Measurements from ENCODE around the gene ASCL4. TPM values are rescaled to one million over a fixed set of nuclear protein-coding genes. Genes with fewer than 3 reads are reported as not detected.

Gene ASCL4
- total and polyA plus RNA-seq, 2 of the 4 experiments (the other 2 are of a cell fraction) = not detected

DNA sequence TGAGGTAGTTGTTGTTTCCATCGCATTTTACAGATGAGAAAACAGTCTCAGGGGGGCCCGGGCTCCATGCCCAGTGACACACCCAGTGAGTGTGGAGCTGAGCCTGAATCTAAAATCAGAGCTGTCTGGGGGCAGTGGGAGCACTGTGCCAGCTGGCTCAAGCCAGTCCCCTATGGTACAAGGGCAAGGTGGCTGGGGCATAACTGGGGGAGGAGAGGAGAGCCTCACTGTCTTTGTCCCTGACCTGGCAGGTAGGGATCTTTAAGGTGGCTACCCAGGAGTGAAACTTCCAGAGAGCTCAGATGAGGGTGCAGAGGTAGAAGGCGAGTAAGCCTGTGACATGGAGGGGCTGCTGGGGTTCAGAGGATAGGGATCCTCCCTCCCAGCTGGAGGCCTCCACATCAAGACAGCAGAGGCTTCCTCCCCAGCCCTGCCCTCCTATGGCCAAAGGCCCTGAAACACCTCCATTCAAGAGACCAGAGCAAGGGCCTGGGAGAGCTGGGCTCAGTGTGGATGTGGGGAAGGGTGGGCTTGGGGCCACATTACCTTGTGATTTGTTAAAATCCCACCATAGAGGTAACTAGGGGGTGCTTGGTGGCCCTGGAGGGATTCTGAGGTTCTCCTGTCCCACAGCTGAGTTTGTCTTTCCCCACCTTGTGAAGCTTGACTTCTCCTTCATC is 33.1 kb downstream of the ASCL4 start:
- no peak overlapping the region for H3K4me2 ChIP-seq (ENCODE audit: low read depth, low read length)
- no peak overlapping the region for H3K14ac ChIP-seq (replicated peaks; ENCODE audit: low read depth, low read length)
- no peak overlapping the region for H4K91ac ChIP-seq (ENCODE audit: insufficient read depth, low read depth, low read length)
- H2AFZ ChIP-seq (replicated peaks; ENCODE audit: low read length, poor library complexity) = no peak overlapping the region
- H3K56ac ChIP-seq (ENCODE audit: extremely low read depth, insufficient read depth, low read length) = no peak overlapping the region
- no peak for ATAC-seq (ENCODE audit: low read depth)
- H3K9me1 ChIP-seq (ENCODE audit: insufficient read depth, low read length) = no peaks in the 10 kb centered on the region
- H4K8ac ChIP-seq (ENCODE audit: low read depth in 2 of 2, low read length in 2 of 2) = no peak overlapping the region
- H3K18ac ChIP-seq (ENCODE audit: low read depth, low read length) = no peak overlapping the region
- TF ChIP-seq NFE2L2 (IDR thresholded peaks at IDR 0.05; ENCODE audit: low read depth, low read length) (no peak), CHD1 (IDR thresholded peaks at IDR 0.05; ENCODE audit: low read depth, low read length) (no peak), RAD21 (IDR thresholded peaks at IDR 0.05; ENCODE audit: low read length) (no peak), MAFK (IDR thresholded peaks at IDR 0.05; ENCODE audit: low read depth, low read length) (no peak), MXI1 (IDR thresholded peaks at IDR 0.05; ENCODE audit: borderline replicate concordance, low read depth, low read length) (no peak), SMC3 (IDR thresholded peaks at IDR 0.05; ENCODE audit: low read depth, low read length) (no peak), CEBPB (IDR thresholded peaks at IDR 0.05; ENCODE audit: low read depth, low read length) (no peak), MAZ (IDR thresholded peaks at IDR 0.05; ENCODE audit: borderline replicate concordance, low read depth, low read length) (no peak), BHLHE40 (IDR thresholded peaks at IDR 0.05; ENCODE audit: low read depth, low read length) (no peak), POLR2A (IDR thresholded peaks at IDR 0.05; ENCODE audit: low read depth, low read length) (no peak), FOS (IDR thresholded peaks at IDR 0.05; ENCODE audit: low read depth, low read length) (no peak), RCOR1 (IDR thresholded peaks at IDR 0.05; ENCODE audit: insufficient replicate concordance, low read length) (no peak), RFX5 (IDR thresholded peaks at IDR 0.05; ENCODE audit: low read depth, low read length) (no peak)
- TF ChIP-seq, protein P1, sequence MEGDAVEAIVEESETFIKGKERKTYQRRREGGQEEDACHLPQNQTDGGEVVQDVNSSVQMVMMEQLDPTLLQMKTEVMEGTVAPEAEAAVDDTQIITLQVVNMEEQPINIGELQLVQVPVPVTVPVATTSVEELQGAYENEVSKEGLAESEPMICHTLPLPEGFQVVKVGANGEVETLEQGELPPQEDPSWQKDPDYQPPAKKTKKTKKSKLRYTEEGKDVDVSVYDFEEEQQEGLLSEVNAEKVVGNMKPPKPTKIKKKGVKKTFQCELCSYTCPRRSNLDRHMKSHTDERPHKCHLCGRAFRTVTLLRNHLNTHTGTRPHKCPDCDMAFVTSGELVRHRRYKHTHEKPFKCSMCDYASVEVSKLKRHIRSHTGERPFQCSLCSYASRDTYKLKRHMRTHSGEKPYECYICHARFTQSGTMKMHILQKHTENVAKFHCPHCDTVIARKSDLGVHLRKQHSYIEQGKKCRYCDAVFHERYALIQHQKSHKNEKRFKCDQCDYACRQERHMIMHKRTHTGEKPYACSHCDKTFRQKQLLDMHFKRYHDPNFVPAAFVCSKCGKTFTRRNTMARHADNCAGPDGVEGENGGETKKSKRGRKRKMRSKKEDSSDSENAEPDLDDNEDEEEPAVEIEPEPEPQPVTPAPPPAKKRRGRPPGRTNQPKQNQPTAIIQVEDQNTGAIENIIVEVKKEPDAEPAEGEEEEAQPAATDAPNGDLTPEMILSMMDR (conservative IDR thresholded peaks at IDR 0.05; ENCODE audit: low read depth, low read length) = no peak
- TF ChIP-seq, protein P2, sequence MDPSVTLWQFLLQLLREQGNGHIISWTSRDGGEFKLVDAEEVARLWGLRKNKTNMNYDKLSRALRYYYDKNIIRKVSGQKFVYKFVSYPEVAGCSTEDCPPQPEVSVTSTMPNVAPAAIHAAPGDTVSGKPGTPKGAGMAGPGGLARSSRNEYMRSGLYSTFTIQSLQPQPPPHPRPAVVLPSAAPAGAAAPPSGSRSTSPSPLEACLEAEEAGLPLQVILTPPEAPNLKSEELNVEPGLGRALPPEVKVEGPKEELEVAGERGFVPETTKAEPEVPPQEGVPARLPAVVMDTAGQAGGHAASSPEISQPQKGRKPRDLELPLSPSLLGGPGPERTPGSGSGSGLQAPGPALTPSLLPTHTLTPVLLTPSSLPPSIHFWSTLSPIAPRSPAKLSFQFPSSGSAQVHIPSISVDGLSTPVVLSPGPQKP (IDR thresholded peaks at IDR 0.05; ENCODE audit: borderline replicate concordance, low read depth, low read length) = no peak
- TF ChIP-seq, protein P3, sequence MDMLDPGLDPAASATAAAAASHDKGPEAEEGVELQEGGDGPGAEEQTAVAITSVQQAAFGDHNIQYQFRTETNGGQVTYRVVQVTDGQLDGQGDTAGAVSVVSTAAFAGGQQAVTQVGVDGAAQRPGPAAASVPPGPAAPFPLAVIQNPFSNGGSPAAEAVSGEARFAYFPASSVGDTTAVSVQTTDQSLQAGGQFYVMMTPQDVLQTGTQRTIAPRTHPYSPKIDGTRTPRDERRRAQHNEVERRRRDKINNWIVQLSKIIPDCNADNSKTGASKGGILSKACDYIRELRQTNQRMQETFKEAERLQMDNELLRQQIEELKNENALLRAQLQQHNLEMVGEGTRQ (IDR thresholded peaks at IDR 0.05; ENCODE audit: low read depth, low read length) = no peak
- no peak overlapping the region for H3K27ac ChIP-seq (ENCODE audit: insufficient read depth, low read length)
- dilution Hi-C loops (cut with HindIII; ENCODE audit: low sequenced_read_pairs, unreplicated experiment) = no loop called here
- in situ Hi-C loops (cut with MboI; ENCODE audit: low sequenced_read_pairs) = no loop called here
- H2BK5ac ChIP-seq (ENCODE audit: low read depth, low read length, poor library complexity, severe bottlenecking) = no peak overlapping the region
- no peak overlapping the region for H3K23ac ChIP-seq (ENCODE audit: low read depth, low read length)
- no peaks in the 10 kb centered on the region for H3K9me3 ChIP-seq (ENCODE audit: control insufficient read depth, insufficient read depth, low read length)
- no peak overlapping the region for H3K4me3 ChIP-seq (ENCODE audit: insufficient read depth, low read depth, low read length)
- H3K4ac ChIP-seq (ENCODE audit: low read depth, low read length) = no peak overlapping the region
- H2BK20ac ChIP-seq (ENCODE audit: low read depth, low read length) = no peak overlapping the region
- H2BK120ac ChIP-seq (ENCODE audit: low read depth, low read length) = no peak overlapping the region
- H2AK5ac ChIP-seq (ENCODE audit: low read depth, low read length) = no peak overlapping the region
- no peak overlapping the region for H2AK9ac ChIP-seq (replicated peaks; ENCODE audit: low read depth, low read length, poor library complexity)
- no peaks in the 10 kb centered on the region for H3K36me3 ChIP-seq (ENCODE audit: control insufficient read depth, insufficient read depth, low read length)
- no CpG with 5 or more reads among the region's 3 CpGs for WGBS, 2 experiments (ENCODE audit: extremely low coverage in 2 of 2, insufficient read length in 1 of 2)
- ChIA-PET POLR2A (ENCODE audit: unreplicated experiment) (no interaction called here), CTCF (interaction anchor here (0.8 kb wide), 1 partner anchor 23 kb away, joined by 3 read pairs; no protein-coding TSS in a partner anchor)
- no peaks in the 10 kb centered on the region for H4K20me1 ChIP-seq (ENCODE audit: insufficient read depth, low read length)
- intact Hi-C loops (cut with micrococcal nuclease) = no loop called here
- no peak for DNase-seq
- no peak overlapping the region for H2BK15ac ChIP-seq (ENCODE audit: low read depth, low read length)
- no peak overlapping the region for H3K9ac ChIP-seq (ENCODE audit: low read depth, low read length)
- H3K4me1 ChIP-seq (ENCODE audit: control insufficient read depth, insufficient read depth, low read length) = no peaks in the 10 kb centered on the region
- H4K5ac ChIP-seq (ENCODE audit: low read depth, low read length) = no peak overlapping the region
- H3K27me3 ChIP-seq (ENCODE audit: control insufficient read depth, insufficient read depth, low read length) = no peaks in the 10 kb centered on the region
- no peaks in the 10 kb centered on the region for H3K79me1 ChIP-seq (ENCODE audit: low read depth in 1 of 2, low read length in 2 of 2)
- no TSS peak for BruUV-seq (replicated peaks)

Measured in IMR-90 (cell line).